ENCODE data around the gene ESYT1. TPM values are rescaled to one million over a fixed set of nuclear protein-coding genes. Genes with fewer than 3 reads are reported as not detected.

Gene ESYT1, protein sequence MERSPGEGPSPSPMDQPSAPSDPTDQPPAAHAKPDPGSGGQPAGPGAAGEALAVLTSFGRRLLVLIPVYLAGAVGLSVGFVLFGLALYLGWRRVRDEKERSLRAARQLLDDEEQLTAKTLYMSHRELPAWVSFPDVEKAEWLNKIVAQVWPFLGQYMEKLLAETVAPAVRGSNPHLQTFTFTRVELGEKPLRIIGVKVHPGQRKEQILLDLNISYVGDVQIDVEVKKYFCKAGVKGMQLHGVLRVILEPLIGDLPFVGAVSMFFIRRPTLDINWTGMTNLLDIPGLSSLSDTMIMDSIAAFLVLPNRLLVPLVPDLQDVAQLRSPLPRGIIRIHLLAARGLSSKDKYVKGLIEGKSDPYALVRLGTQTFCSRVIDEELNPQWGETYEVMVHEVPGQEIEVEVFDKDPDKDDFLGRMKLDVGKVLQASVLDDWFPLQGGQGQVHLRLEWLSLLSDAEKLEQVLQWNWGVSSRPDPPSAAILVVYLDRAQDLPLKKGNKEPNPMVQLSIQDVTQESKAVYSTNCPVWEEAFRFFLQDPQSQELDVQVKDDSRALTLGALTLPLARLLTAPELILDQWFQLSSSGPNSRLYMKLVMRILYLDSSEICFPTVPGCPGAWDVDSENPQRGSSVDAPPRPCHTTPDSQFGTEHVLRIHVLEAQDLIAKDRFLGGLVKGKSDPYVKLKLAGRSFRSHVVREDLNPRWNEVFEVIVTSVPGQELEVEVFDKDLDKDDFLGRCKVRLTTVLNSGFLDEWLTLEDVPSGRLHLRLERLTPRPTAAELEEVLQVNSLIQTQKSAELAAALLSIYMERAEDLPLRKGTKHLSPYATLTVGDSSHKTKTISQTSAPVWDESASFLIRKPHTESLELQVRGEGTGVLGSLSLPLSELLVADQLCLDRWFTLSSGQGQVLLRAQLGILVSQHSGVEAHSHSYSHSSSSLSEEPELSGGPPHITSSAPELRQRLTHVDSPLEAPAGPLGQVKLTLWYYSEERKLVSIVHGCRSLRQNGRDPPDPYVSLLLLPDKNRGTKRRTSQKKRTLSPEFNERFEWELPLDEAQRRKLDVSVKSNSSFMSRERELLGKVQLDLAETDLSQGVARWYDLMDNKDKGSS
- total RNA-seq: 10 to 100 TPM; 30.7 to 38.5 (median 33.6) TPM
- polyA plus RNA-seq: 29.1 TPM
- long read RNA-seq, donor 1, full-length matches to known transcripts: 24 of 53 reads
- long read RNA-seq, donor 1, partial matches to known transcripts: 23 of 53 reads
- long read RNA-seq, donor 1, other reads (novel, unspliced or antisense): 6 of 53 reads
- long read RNA-seq, donor 2, full-length matches to known transcripts: 28 of 35 reads
- long read RNA-seq, donor 2, partial matches to known transcripts: 4 of 35 reads
- long read RNA-seq, donor 2, other reads (novel, unspliced or antisense): 3 of 35 reads
- long read RNA-seq, donor 3, full-length matches to known transcripts: 117 of 172 reads
- long read RNA-seq, donor 3, partial matches to known transcripts: 44 of 172 reads
- long read RNA-seq, donor 3, other reads (novel, unspliced or antisense): 11 of 172 reads
- long read RNA-seq, donor 4, full-length matches to known transcripts: 30 of 38 reads
- long read RNA-seq, donor 4, partial matches to known transcripts: 4 of 38 reads
- long read RNA-seq, donor 4, other reads (novel, unspliced or antisense): 4 of 38 reads

DNA sequence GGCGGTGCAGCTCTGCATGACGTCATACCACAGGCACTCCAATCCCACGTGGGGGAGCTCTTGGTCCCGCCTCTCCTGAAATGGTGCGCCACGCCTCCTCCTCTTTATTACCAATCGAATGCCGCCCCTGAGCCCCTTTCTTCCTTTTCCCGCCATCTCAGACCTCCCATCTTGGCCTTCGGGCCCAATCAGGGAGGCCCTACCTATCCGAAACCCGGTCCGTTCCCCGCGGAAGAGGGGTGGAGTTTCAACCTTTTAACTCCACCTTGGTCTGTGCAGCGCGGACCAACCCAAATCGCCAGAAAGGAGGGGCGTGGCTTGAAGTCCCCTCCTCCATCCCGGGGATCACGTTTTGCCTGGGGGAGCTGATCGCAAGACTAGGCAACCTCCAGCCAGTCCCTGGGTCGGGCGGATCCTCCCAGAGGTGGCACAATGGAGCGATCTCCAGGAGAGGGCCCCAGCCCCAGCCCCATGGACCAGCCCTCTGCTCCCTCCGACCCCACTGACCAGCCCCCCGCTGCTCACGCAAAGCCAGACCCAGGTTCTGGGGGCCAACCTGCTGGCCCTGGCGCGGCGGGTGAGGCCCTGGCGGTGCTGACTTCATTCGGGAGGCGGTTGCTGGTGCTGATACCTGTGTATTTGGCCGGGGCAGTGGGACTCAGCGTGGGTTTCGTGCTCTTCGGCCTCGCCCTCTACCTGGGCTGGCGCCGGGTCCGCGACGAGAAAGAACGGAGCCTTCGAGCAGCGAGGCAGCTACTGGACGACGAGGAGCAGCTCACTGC, at the start of gene ESYT1:
TSS of gene ESYT1 (plus strand) at position 380 of the 782 bp plus-strand sequence. CDS start at position 433, 53 bp downstream.
- H3K4me3 ChIP-seq (ENCODE audit: low read length): peak within 1 kb of the TSS; percentile 76
- no peaks in the 10 kb centered on the region for H3K4me1 ChIP-seq (ENCODE audit: control insufficient read depth, insufficient read depth, low read length)
- under 1% methylated on average over 49 of the region's 49 CpGs for whole genome bisulfite sequencing
- no peaks in the 10 kb centered on the region for H3K9me3 ChIP-seq (ENCODE audit: control insufficient read depth, low read length)
- peak; percentile 98 to 99 (median 99) for DNase-seq
- ATAC-seq: peak; percentile 96 to 97
- no peaks in the 10 kb centered on the region for H3K27me3 ChIP-seq (ENCODE audit: control insufficient read depth, insufficient read depth)
- intact Hi-C loops (cut with DNase I): loop anchor here in 2 of 4 donors (2.0 to 10.0 kb wide), 3 partner anchors 31 to 334 kb away; partner anchors contain the start of genes MYL6 (in 1 of the 2) and SMARCC2 (in 1 of the 2)
- H3K27ac ChIP-seq (ENCODE audit: low read length): peak within 1 kb of the TSS; percentile 85

DNA sequence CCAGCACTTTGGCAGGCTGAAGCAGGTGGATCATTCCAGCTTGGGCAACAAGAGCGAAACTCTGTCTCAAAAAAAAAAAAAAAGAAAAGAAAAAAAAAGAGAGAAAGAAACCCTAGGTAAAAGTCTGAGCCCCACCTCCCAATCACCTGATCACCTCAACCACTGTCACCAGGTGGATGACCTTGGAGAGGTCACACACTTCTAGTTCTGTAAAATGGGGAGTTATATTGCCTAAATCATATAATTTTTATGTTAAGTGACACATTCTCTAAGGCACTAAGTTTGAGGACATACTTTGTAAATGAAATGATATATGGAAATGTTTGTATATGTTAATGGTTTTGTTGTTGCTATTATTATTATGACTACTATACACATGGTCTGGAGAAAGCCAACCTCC, 49.6 kb upstream of the ESYT1 start:
- ATAC-seq (no peak), DNase-seq (no peak)
- no peak overlapping the region for H3K4me3 ChIP-seq (ENCODE audit: low read length)
- H3K27me3 ChIP-seq (ENCODE audit: control insufficient read depth, insufficient read depth): no peaks in the 10 kb centered on the region
- peaks cover 4% of the 10 kb centered on the region for H3K4me1 ChIP-seq (ENCODE audit: control insufficient read depth, insufficient read depth, low read length)
- intact Hi-C loops (cut with DNase I): no loop called here
- no peak overlapping the region for H3K27ac ChIP-seq (ENCODE audit: low read length)
- WGBS: 92% methylated on average over 1 of the region's 1 CpG
- H3K9me3 ChIP-seq (ENCODE audit: control insufficient read depth, low read length): no peaks in the 10 kb centered on the region

DNA sequence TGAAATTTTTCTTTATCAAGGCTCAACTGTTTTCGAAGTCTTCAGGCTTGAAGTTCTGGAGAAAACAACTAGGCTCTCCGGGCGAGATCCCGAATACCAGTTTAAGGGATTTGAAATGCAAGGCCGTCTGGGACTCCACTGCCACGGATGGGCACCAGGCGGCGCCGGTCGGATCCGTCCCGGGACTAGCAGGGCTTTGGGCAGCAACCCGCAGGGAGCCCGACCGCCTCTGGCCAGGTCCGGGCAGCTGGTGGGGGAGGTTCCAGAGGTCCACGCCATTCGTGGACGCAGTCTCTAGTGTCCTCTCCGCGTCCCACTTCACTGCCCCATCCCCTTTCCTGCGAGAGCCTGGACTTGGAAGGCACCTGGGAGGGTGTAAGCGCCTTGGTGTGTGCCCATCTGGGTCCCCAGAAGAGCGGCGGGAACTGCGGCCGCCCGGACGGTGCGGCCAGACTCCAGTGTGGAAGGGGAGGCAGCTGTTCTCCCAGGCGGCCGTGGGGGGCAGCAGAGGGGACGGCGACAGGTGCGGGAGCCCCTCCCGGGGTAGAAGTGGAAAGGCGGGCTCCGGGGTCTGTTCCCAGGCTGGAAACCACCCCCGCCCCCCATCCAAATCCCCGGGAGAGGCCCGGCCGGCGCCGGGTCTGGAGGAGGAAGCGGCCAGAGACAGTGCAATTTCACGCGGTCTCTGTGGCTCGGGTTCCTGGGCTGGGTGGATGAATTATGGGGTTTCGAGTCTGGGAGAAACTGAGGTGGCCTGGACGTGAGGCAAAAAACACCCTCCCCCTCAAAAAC, 48.9 kb upstream of the ESYT1 start:
- peak; percentile 87 to 94 (median 93) for DNase-seq
- peaks cover 4% of the 10 kb centered on the region for H3K4me1 ChIP-seq (ENCODE audit: control insufficient read depth, insufficient read depth, low read length)
- peak overlapping the region; percentile 64 for H3K4me3 ChIP-seq (ENCODE audit: low read length)
- ATAC-seq: peak; percentile 88 to 92
- no peaks in the 10 kb centered on the region for H3K27me3 ChIP-seq (ENCODE audit: control insufficient read depth, insufficient read depth)
- intact Hi-C loops (cut with DNase I): no loop called here
- 3% methylated on average over 50 of the region's 50 CpGs for WGBS
- H3K9me3 ChIP-seq (ENCODE audit: control insufficient read depth, low read length): no peaks in the 10 kb centered on the region
- peak overlapping the region; percentile 1 for H3K27ac ChIP-seq (ENCODE audit: low read length)

DNA sequence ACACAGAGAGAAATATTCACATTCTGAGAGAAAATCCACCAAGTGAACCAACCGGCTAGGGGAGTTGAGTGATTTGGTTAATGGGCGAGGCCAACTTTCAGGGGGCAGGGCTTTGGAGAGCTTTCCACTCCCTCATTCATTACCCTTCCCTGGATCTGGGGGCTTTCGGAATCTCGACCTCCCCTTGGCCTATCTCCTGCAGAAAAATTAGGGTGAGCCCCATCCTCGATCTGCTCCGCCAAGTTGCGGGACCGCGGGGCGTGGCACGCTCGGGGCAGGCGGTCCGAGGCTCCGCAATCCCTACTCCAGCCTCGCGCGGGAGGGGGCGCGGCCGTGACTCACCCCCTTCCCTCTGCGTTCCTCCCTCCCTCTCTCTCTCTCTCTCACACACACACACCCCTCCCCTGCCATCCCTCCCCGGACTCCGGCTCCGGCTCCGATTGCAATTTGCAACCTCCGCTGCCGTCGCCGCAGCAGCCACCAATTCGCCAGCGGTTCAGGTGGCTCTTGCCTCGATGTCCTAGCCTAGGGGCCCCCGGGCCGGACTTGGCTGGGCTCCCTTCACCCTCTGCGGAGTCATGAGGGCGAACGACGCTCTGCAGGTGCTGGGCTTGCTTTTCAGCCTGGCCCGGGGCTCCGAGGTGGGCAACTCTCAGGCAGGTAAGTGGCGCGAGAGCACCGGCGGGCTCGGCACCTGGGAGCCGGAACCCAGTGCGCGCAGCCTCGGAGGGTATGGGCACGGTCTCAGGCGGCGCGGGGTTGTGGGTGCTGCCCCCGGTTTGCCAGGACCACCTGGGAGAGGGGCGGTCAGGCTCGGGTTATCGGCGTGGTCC, 48.1 kb upstream of the ESYT1 start, which contains the start of gene ERBB3:
TSS of gene ERBB3 (plus strand) at position 443 of the 833 bp plus-strand sequence. CDS start at position 579, 136 bp downstream.
- intact Hi-C loops (cut with DNase I): no loop called here
- peaks cover 4% of the 10 kb centered on the region for H3K4me1 ChIP-seq (ENCODE audit: control insufficient read depth, insufficient read depth, low read length)

DNA sequence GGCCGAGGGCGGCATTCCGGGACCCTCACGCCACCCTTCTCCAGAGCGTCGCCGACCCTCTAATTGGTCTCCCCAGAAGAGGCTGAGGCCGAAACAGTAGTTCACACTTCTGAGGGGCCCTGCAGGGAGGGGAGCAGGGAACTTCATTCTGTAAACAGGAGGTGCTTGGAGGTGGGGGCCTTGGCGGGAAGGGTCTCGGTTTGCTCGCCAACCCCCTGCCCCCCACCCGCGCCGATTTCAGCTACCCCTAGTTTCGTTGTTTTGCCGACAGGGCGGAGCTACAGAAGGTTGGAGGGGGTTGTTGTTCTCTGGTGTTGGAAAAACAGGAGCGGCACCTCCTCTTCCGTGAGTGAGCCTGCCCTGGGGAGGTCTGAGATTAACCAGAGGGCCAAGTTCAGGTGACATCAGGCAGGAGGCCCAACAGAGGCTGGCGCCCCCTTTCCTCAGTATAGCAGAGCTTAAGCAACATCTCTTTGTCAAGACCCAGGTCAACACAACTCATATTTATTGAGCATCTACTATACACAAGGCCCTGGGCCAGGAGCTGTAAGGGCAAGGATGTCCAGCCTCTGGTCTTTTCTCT, 47.4 kb upstream of the ESYT1 start:
- Histone ChIP-seq H3K4me1 (ENCODE audit: control insufficient read depth, insufficient read depth, low read length) (peaks cover 4% of the 10 kb centered on the region), H3K27me3 (ENCODE audit: control insufficient read depth, insufficient read depth) (no peaks in the 10 kb centered on the region), H3K27ac (ENCODE audit: low read length) (no peak overlapping the region), H3K4me3 (ENCODE audit: low read length) (peak overlapping the region; percentile 64), H3K9me3 (ENCODE audit: control insufficient read depth, low read length) (no peaks in the 10 kb centered on the region)
- ATAC-seq (peak; percentile 1), DNase-seq (no peak)
- intact Hi-C loops (cut with DNase I): no loop called here
- 29% methylated on average over 20 of the region's 20 CpGs for WGBS

More for the DNA sequence above, 48.1 kb upstream of the ESYT1 start, which contains the start of gene ERBB3:
- Histone ChIP-seq H3K27ac (ENCODE audit: low read length) (peak within 1 kb of the TSS; percentile 1), H3K4me3 (ENCODE audit: low read length) (peak within 1 kb of the TSS; percentile 64), H3K27me3 (ENCODE audit: control insufficient read depth, insufficient read depth) (no peaks in the 10 kb centered on the region), H3K9me3 (ENCODE audit: control insufficient read depth, low read length) (no peaks in the 10 kb centered on the region)
- WGBS: 2% methylated on average over 59 of the region's 59 CpGs
- DNase-seq (peak; percentile 83 to 89 (median 85)), ATAC-seq (peak; percentile 88 to 92)

DNA sequence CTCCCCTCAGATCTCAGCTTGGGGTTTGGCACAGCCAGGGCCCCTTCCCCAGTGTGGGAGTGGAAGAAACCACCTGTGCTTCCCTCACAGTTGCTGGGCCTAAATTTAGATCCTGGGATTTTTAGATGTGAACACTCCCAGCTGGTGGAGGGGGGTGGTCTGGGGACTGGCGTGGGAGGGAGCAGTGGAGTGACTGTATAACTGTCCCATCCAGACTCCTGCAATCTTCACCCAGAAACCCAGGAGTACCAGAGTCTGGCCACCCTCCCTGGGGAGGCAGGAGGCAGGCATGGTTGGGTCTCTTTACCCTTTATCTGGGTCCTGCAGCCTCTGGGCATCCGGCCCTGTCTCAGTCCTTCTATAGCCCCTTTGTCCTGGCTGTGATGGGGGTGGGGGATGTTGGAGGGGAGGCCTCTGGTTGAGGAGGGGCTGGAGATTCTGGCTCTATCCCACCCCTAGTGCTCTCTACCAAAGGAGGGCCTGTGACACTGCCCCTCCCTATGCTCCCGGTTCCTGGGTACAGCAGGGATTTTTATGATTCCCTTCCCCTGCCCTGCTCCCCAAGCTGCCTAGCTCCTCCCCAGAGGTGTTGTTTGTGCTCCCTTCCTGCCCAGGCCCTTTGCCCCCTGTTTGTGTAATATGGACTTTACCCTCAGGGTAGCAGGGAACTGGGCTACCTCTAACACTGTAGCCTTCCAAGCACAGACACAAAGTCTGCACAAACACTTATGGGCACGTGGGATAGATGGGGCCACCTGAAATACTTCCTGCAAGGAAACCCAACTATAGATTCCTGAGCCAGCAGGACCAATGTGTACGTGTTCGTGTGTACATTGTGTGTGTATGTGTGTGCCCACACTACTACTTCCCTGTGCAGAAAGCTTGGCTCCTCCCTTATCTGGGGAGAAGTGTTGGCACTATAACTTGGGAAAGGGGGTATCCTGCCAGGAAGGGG, 46.4 kb upstream of the ESYT1 start:
- Histone ChIP-seq H3K27ac (ENCODE audit: low read length) (no peak overlapping the region), H3K27me3 (ENCODE audit: control insufficient read depth, insufficient read depth) (no peaks in the 10 kb centered on the region), H3K4me3 (ENCODE audit: low read length) (no peak overlapping the region), H3K9me3 (ENCODE audit: control insufficient read depth, low read length) (no peaks in the 10 kb centered on the region), H3K4me1 (ENCODE audit: control insufficient read depth, insufficient read depth, low read length) (peaks cover 4% of the 10 kb centered on the region)
- 46% methylated on average over 6 of the region's 6 CpGs for WGBS
- intact Hi-C loops (cut with DNase I): no loop called here
- ATAC-seq: no peak
- DNase-seq: peak in 1 of 3 donors; percentile 50

DNA sequence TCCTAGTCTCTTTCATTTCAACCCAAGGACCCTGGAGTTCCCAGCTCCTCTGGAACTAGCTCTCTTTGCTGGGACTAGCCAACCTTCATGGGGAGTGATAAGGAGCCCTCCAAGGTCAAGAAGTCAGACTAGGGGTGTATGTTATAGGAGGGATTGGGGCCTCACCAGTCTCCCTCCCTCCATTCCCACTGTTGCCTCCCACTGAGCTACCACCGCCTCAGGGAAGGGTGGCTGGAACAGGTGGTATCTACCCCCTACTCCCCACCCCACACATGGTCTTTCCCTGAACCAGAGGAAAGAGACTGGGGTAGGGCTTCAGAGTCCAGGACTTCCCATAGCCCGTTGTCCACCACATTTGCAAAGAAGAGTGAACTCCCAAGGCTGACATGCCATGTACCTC, 45.7 kb upstream of the ESYT1 start:
- WGBS: 87% methylated on average over 2 of the region's 2 CpGs
- Histone ChIP-seq H3K4me1 (ENCODE audit: control insufficient read depth, insufficient read depth, low read length) (peaks cover 4% of the 10 kb centered on the region), H3K9me3 (ENCODE audit: control insufficient read depth, low read length) (no peaks in the 10 kb centered on the region), H3K27me3 (ENCODE audit: control insufficient read depth, insufficient read depth) (no peaks in the 10 kb centered on the region), H3K4me3 (ENCODE audit: low read length) (no peak overlapping the region), H3K27ac (ENCODE audit: low read length) (no peak overlapping the region)
- ATAC-seq (no peak), DNase-seq (no peak)
- intact Hi-C loops (cut with DNase I): no loop called here

All from right cardiac atrium (tissue), 5 donors.